Right lobe of liver (tissue), 6 donors: Measurements from ENCODE around the gene RASGRP4. TPM values are rescaled to one million over a fixed set of nuclear protein-coding genes. Genes with fewer than 3 reads are reported as not detected.
A peak's percentile ranks its signal among the peaks of the same experiment; 100 is the strongest.

ENCODE experiments used
- ATAC-seq, 4 donors: fragments of 200-7000 bp; cut with Tn5 transposase; one replicate each; pipeline ENCODE4 v1.9.1; 2020; ENCODE audit warnings: mild to moderate bottlenecking in 4 of 4, moderate library complexity in 4 of 4
- DNase-seq, 3 donors: peaks; one replicate each; pipeline ENCODE4 v3.0.0-alpha.2; 2020
- H3K27ac ChIP-seq, 3 donors: fragments of 200-600 bp; one replicate each; pipeline ENCODE4 v1.8.0; 2022
- H3K27me3 ChIP-seq, 2 donors: fragments of 200-600 bp; one replicate each; pipeline ENCODE4 v1.8.0; 2022
- H3K36me3 ChIP-seq, 4 donors: fragments of 200-600 bp; sonication (generic) in 1 of 4; one replicate each; pipeline versions ENCODE4 v1.5.1 to v1.8.0; 2017 to 2022; ENCODE audit warnings: control low read depth in 1 of 4
- H3K4me1 ChIP-seq, 4 donors: fragments of 200-600 bp; sonication (generic) in 1 of 4; one replicate each; pipeline versions ENCODE4 v1.5.1 to v1.8.0; 2017 to 2022; ENCODE audit warnings: control low read depth in 1 of 4
- H3K4me3 ChIP-seq, 3 donors: fragments of 200-600 bp; one replicate each; pipeline ENCODE4 v1.8.0; 2022
- H3K9me3 ChIP-seq, 4 donors: fragments of 200-600 bp; sonication (generic) in 1 of 4; one replicate each; pipeline versions ENCODE4 v1.5.1 to v1.8.0; 2017 to 2022; ENCODE audit warnings: control low read depth in 1 of 4
- POLR2A ChIP-seq: fragments of 450-650 bp; IDR thresholded peaks from one replicate; pipeline ENCODE4 v1.6.1; 2017; ENCODE audit warnings: antibody characterized with exemption, mild to moderate bottlenecking
- WGBS: methylation state at CpG from one replicate; pipeline ENCODE4 v1.1.6; 2018; ENCODE audit warnings: low coverage, low lambda C conversion rate; ENCODE audit not compliant: insufficient coverage; ENCODE audit errors: missing lambda C conversion rate; 5-methylcytosine and 5-hydroxymethylcytosine counted together
- intact Hi-C, 2 donors: fragments of 100-400 bp; cut with DNase I; formaldehyde crosslinking; loops; one replicate each; pipeline versions ENCODE4 v1.11.2 to v1.14.1; 2022
- total RNA-seq, 6 experiments: library from RNA; depleted of rRNA in 2 of 6; stranded (reverse); fragments of >200 nt in 2 of 6; fragmentation: NEBNext Ultra II Directional in 3 of 6; extraction: Animal tissue kit (Norgen Biotek cat#: 25700) in 3 of 6; gene quantifications; one replicate each; pipeline versions ENCODE4 v1.1.0 to v1.2.4, GENCODE V29; 2016 to 2023
- TF ChIP-seq, protein P1 (sequence below), 4 donors: fragments of 200-600 bp in 3 of 4; fragments of 450-650 bp in 1 of 4; IDR thresholded peaks; one replicate each; pipeline versions ENCODE4 v1.5.1 to v1.8.0; 2016 to 2022; ENCODE audit warnings: antibody characterized with exemption in 4 of 4, mild to moderate bottlenecking in 2 of 4
- donor health status: DM: no; HTN: yes; CAD: no.
- donor health status: DM: no; HTN: no; CAD: no.
- donor health status: DM: no; HTN: no; CAD: no.
- donor health status: DM: no; HTN: yes; CAD: no.
- donor health status: DM: no; HTN: yes; CAD: no.

The RASGRP4 gene
- total RNA-seq, 6 experiments from 2014 or later, result 0.77 to 1.5 (median 0.93) TPM

DNA sequence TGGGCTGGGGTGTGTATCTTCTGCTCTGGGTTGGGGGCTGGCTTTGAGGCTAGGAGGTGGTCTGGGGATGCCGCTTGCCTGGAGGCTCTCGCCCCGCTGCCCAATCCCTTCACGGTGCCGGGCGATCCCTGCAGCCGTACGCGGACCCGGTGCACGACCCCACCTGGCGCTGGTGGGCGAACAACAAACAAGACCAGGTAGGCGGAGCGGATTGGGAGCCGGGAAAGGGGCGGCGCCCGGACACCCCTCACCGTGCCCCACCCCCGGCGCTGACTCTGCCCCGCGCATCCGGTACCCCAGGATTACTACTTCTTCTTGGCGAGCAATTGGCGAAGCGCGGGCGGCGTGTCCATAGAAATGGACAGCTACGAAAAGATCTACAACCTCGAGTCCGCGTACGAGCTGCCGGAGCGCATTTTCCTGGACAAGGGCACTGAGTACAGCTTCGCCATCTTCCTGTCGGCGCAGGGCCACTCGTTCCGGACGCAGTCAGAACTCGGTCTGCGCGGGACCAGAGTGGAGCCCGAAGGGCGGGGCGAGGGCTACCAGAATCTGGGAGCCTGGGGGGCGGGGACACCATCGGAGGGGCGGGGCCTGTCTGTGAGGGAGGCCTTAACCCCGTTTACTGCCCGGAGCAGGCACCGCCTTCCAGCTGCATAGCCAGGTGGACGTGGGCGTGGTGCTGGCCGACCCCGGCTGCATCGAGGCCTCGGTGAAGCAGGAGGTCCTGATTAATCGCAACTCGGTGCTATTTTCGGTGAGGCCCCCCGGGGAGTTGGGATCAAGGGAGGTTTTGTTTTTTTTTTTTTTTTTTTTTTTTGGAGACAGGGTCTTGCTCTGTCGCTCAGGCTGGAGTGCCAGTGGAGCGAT, 63.7 kb downstream of the RASGRP4 start:
- peak; percentile 63 to 74 (median 72) for ATAC-seq
- Histone ChIP-seq H3K36me3 (no peaks in the 10 kb centered on the region), H3K27me3 (peaks cover 0 to 11% of the 10 kb centered on the region in 2 donors), H3K4me1 (peaks cover 0 to 9% (median 0%) of the 10 kb centered on the region in 4 donors), H3K9me3 (no peaks in the 10 kb centered on the region), H3K27ac (no peak overlapping the region), H3K4me3 (peak overlapping the region; percentile 41 to 52 (median 46))
- DNase-seq, result peak; percentile 70 to 79 (median 71)
- 7% methylated on average over 24 of the region's 68 CpGs for WGBS
- TF ChIP-seq, protein P1, sequence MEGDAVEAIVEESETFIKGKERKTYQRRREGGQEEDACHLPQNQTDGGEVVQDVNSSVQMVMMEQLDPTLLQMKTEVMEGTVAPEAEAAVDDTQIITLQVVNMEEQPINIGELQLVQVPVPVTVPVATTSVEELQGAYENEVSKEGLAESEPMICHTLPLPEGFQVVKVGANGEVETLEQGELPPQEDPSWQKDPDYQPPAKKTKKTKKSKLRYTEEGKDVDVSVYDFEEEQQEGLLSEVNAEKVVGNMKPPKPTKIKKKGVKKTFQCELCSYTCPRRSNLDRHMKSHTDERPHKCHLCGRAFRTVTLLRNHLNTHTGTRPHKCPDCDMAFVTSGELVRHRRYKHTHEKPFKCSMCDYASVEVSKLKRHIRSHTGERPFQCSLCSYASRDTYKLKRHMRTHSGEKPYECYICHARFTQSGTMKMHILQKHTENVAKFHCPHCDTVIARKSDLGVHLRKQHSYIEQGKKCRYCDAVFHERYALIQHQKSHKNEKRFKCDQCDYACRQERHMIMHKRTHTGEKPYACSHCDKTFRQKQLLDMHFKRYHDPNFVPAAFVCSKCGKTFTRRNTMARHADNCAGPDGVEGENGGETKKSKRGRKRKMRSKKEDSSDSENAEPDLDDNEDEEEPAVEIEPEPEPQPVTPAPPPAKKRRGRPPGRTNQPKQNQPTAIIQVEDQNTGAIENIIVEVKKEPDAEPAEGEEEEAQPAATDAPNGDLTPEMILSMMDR (IDR thresholded peaks at IDR 0.05), result no peak
- no peak for TF ChIP-seq POLR2A
- intact Hi-C loops, result no loop called here

DNA sequence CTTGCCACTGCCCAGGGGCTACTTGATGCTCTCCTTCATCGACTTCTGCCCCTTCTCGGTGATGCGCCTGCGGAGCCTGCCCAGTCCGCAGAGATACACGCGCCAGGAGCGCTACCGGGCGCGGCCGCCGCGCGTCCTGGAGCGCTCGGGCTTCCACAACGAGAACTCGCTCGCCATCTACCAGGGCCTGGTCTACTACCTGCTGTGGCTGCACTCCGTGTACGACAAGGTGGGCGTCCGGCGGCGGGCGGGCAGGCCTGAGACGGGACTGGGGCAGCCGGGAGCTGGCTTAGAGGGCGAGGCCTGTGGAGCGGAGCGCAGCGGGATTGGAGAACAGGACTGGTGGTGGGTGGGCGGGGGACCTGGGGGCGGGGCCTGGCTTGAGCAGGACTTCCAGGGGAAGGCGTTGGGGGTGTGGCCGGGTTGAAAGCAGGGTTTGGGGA, 64.4 kb downstream of the RASGRP4 start:
- intact Hi-C loops, result no loop called here
- TF ChIP-seq, protein P1 (IDR thresholded peaks at IDR 0.05), result no peak
- TF ChIP-seq POLR2A, result no peak
- no peaks in the 10 kb centered on the region for H3K36me3 ChIP-seq
- DNase-seq (peak; percentile 58 to 73 (median 72)), ATAC-seq (peak; percentile 74 to 86 (median 82))
- 0% methylated on average over 1 of the region's 37 CpGs for whole genome bisulfite sequencing
- peaks cover 0 to 9% (median 0%) of the 10 kb centered on the region in 4 donors for H3K4me1 ChIP-seq
- no peaks in the 10 kb centered on the region for H3K9me3 ChIP-seq
- H3K27ac ChIP-seq, result no peak overlapping the region
- peak overlapping the region; percentile 41 to 52 (median 46) for H3K4me3 ChIP-seq
- peaks cover 0 to 11% of the 10 kb centered on the region in 2 donors for H3K27me3 ChIP-seq

DNA sequence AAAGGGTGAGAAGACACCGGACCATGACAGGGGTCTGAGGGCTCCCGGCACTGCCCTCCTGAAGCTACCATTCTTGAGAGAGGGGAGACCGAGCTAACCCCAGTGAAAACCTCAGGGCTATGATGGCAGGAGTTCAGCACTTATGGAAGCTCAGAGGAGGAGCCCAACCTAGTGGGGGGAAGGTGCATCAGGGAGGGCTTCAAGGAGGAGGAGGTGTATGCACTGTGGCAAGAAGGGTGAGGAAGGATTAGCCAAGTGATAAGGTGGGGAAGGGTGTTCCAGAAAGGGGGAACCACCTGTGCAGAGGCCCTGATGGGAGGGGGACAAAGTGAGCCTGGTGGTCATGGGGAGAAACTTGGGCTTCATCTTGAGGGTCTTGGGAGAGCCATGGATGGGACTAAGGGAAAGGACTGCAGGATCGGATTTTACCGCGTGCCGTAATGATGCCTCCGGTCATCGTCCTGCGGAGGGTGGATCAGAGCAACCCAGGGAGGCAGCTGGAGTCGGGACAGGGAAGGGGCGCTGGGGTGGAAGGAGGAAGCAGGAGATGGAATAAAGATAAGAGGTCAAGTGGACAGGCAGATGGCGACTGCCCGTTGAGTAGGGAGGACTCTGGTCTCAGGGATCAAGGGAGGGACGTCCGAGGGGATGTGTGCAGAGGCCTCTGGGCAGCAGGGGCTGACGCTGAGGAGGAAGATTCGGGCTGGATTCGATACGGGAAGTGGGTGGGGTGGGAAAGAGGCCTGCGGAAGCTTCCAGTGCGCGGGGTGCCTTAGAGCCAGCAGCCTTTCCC, 65.0 kb downstream of the RASGRP4 start:
- Histone ChIP-seq H3K27me3 (peaks cover 0 to 11% of the 10 kb centered on the region in 2 donors), H3K4me1 (peaks cover 0 to 9% (median 0%) of the 10 kb centered on the region in 4 donors), H3K36me3 (no peaks in the 10 kb centered on the region), H3K27ac (no peak overlapping the region), H3K9me3 (no peaks in the 10 kb centered on the region), H3K4me3 (peak overlapping the region in 2 of 3 donors; percentile 46 to 52)
- intact Hi-C loops, result no loop called here
- ATAC-seq (peak in 1 of 4 donors; percentile 24), DNase-seq (no peak)
- 19% methylated on average over 17 of the region's 23 CpGs for WGBS
- TF ChIP-seq POLR2A, result no peak
- TF ChIP-seq, protein P1 (IDR thresholded peaks at IDR 0.05), result no peak

DNA sequence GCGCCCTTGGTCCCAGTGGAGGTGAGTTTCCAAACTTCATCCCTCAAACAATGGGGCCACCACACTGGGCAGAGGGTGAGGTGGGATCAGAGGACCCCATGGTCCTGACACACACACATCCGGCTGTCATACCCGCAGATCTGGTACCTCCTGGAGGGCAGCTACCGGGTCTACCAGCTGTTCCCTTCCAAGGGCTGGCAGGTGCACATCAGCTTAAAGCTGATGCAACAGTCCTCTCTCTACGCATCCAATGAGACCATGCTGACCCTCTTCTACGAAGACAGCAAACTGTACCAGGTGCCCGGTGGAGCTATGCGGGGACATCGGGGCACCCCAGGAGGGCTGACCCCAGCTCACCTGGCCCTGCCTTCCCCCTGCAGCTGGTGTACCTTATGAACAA, 65.7 kb downstream of the RASGRP4 start:
- TF ChIP-seq, protein P1 (IDR thresholded peaks at IDR 0.05), result no peak
- no peak for TF ChIP-seq POLR2A
- DNase-seq (no peak), ATAC-seq (no peak)
- WGBS, result 100% methylated on average over 1 of the region's 9 CpGs
- Histone ChIP-seq H3K27ac (no peak overlapping the region), H3K9me3 (no peaks in the 10 kb centered on the region), H3K4me3 (no peak overlapping the region), H3K36me3 (no peaks in the 10 kb centered on the region), H3K27me3 (peaks cover 0 to 11% of the 10 kb centered on the region in 2 donors), H3K4me1 (peaks cover 0 to 9% (median 0%) of the 10 kb centered on the region in 4 donors)
- intact Hi-C loops, result no loop called here
